Fibroblast of skin of scalp (primary cell): ENCODE results near the gene CAPN6.

ENCODE experiments used
- DNase-seq: peaks from one replicate; pipeline ENCODE4 v3.0.0-alpha.2; 2013

Gene CAPN6

GRCh38 chrX:111200327-111200726 lies 70.0 kb downstream of the CAPN6 start:
- no peak for DNase-seq

GRCh38 chrX:111199505-111199904 lies 70.8 kb downstream of the CAPN6 start:
- DNase-seq: no peak
